BE2C (cell line): ENCODE data around the gene C3orf20.
"Not testable (repeated sequence)": the region's sequence is repeated elsewhere in the genome, so short reads cannot be mapped to it uniquely, and the experiment has no call there.

Source experiments
- DNase-seq: peaks from one replicate; pipeline ENCODE4 v3.0.0-alpha.2; 2020
- H3K27me3 ChIP-seq: fragments of 250-450 bp; sonication (Bioruptor Pico); 2 replicates; pipeline ENCODE4 v1.5.1; 2020; ENCODE audit warnings: mild to moderate bottlenecking
- H3K36me3 ChIP-seq: fragments of 250-450 bp; sonication (Bioruptor Pico); 2 replicates; pipeline ENCODE4 v1.5.1; 2020; ENCODE audit warnings: mild to moderate bottlenecking
- H3K4me1 ChIP-seq: fragments of 250-450 bp; sonication (Bioruptor Pico); 2 replicates; pipeline ENCODE4 v1.5.1; 2020
- H3K4me3 ChIP-seq: 2 replicates; pipeline ENCODE4 v1.5.1; 2011; ENCODE audit warnings: low read depth, low read length
- H3K9me3 ChIP-seq: fragments of 250-450 bp; sonication (Bioruptor Pico); 2 replicates; pipeline ENCODE4 v1.5.1; 2020
- CTCF ChIP-seq: IDR thresholded peaks from 2 replicates; pipeline ENCODE4 v1.5.1; 2012; ENCODE audit warnings: mild to moderate bottlenecking, low read depth, low read length

Gene C3orf20

GRCh38 chr3:14804835-14805780 is 130.2 kb downstream of the C3orf20 start:
- no peaks in the 10 kb centered on the region for H3K4me1 ChIP-seq
- no peaks in the 10 kb centered on the region for H3K36me3 ChIP-seq
- H3K4me3 ChIP-seq: no peak overlapping the region
- no peak for DNase-seq
- H3K9me3 ChIP-seq: no peaks in the 10 kb centered on the region
- no peak for TF ChIP-seq CTCF
- H3K27me3 ChIP-seq: peaks cover 6% of the 10 kb centered on the region

DNA sequence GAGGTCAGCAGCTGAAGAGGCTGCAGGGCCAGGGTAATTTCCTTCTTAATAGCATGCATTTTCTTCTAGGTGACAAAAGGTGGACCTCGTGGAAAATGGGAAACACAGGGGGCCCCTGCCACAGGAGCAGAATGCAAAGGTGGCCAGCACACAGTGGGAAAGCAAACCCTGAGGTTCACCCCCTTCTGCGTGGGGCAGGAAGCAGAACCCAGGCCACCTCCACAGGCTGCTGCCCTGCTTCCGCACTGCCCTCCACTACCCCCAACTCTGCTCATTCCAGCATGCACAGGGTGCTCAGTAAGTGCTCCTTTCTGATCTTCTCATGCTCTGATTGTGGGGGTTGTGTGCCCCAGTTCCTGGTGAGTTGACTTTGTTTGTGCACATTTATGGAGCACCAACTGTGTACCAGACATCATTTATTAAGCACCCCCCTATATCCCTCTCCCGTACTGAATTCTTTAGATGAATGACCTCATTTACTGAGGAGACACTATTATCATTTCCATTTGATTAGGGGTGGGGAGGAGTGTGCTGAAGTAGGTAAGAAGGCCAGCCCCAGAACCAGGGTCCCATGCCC is 131.1 kb downstream of the C3orf20 start:
- no peak for TF ChIP-seq CTCF
- no peaks in the 10 kb centered on the region for H3K9me3 ChIP-seq
- peaks cover 13% of the 10 kb centered on the region for H3K27me3 ChIP-seq
- H3K36me3 ChIP-seq: no peaks in the 10 kb centered on the region
- DNase-seq: no peak
- no peaks in the 10 kb centered on the region for H3K4me1 ChIP-seq
- no peak overlapping the region for H3K4me3 ChIP-seq

GRCh38 chr3:14806641-14807263 is 131.8 kb downstream of the C3orf20 start:
- Histone ChIP-seq H3K9me3 (no peaks in the 10 kb centered on the region), H3K4me1 (no peaks in the 10 kb centered on the region), H3K4me3 (no peak overlapping the region), H3K27me3 (peaks cover 15% of the 10 kb centered on the region), H3K36me3 (no peaks in the 10 kb centered on the region)
- no peak for TF ChIP-seq CTCF
- no peak for DNase-seq

DNA sequence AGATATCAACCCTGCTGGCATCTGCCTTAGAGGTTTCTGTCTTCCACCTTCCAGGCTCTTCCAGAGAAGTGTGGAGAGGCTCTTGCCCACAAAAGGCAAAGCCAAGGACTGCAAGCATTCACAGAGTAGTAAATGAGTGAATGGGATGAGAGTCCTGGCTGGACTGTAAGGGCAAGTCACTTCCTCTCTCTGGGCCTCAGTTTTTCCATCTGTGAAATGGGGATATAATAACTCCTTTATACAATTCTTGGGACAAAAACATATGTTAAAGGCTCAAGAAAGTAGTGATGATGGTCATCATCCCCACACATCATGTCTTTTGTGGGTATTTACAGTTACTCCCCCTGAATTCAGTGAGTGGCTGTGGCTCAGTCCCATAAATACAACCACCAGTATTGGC is 133.1 kb downstream of the C3orf20 start:
- DNase-seq: no peak
- Histone ChIP-seq H3K36me3 (no peaks in the 10 kb centered on the region), H3K4me3 (no peak overlapping the region), H3K4me1 (no peaks in the 10 kb centered on the region), H3K9me3 (no peaks in the 10 kb centered on the region), H3K27me3 (peaks cover 15% of the 10 kb centered on the region)
- TF ChIP-seq CTCF: no peak

- no peak for TF ChIP-seq CTCF
- no peak for DNase-seq
- peaks cover 15% of the 10 kb centered on the region for H3K27me3 ChIP-seq
- no peaks in the 10 kb centered on the region for H3K9me3 ChIP-seq
- no peak overlapping the region for H3K4me3 ChIP-seq
- H3K36me3 ChIP-seq: no peaks in the 10 kb centered on the region
- no peaks in the 10 kb centered on the region for H3K4me1 ChIP-seq
Observed at GRCh38 chr3:14808502-14809266, 133.7 kb downstream of the C3orf20 start.

- H3K27me3 ChIP-seq: peaks cover 15% of the 10 kb centered on the region
- not testable (repeated sequence) for DNase-seq, H3K4me3 ChIP-seq, H3K9me3 ChIP-seq, H3K4me1 ChIP-seq, H3K36me3 ChIP-seq
Observed at GRCh38 chr3:14809611-14810010, 134.7 kb downstream of the C3orf20 start.
